ENCODE measurements around the gene ARL4C. TPM values are rescaled to one million over a fixed set of nuclear protein-coding genes. Genes with fewer than 3 reads are reported as not detected.

The ARL4C gene, protein sequence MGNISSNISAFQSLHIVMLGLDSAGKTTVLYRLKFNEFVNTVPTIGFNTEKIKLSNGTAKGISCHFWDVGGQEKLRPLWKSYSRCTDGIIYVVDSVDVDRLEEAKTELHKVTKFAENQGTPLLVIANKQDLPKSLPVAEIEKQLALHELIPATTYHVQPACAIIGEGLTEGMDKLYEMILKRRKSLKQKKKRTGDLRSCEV
- 33.1 and 39.8 TPM in 2 replicates for total RNA-seq (2014; rRNA removed; shearing (Covaris generic))

DNA sequence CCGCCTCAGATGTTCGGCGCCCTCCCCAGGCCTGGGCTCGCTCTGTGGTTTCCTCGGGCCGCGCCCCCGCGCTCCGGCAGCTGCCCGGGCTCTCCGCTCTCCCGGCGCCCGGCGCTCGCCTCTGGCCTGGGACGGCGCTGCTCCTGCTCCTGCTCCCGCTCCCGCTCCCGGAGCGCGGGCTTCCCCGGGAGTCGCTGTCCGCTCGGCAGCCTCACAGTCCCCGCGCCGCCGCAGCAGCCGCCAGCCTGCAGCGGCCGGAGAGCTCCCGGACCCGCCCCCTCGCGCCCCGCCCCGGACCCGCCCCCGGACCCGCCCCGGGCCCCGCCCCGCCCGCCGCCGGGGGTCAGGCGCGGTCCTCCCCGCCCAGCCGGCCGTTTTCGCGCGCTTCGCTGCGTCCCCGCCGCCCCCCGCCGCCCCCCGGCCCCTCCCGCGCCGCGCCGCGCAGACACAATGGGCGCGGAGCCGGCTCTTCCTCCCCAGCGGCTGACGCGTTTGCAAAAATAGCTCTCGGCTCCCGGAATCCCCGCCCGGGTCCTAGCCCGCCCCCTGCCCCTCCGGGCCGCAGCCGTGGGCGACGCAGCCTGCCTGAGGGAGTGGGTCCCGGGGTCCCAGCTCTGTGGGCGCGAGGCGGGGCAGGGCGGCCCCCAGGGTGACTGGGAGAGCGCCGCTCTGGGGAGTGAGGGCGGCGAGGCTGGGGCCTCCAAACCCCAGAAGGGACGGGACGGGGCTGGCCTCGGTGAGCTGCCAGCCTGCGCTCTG is at the start of gene ARL4C:
Gene ARL4C (minus strand): TSS at position 247 of the 759 bp plus-strand sequence. CDS start 495 bp downstream, outside the sequence.
- in situ Hi-C loops (cut with HindIII; ENCODE audit: low sequenced_read_pairs), result no loop called here
- DNase-seq (ENCODE audit: low spot score), result peak; percentile 74

- in situ Hi-C loops (cut with HindIII; ENCODE audit: low sequenced_read_pairs), result loop anchor here (10.0 kb wide), 1 partner anchor 570 kb away; no protein-coding TSS in a partner anchor
- DNase-seq (ENCODE audit: low spot score), result peak; percentile 60
These were observed 48.1 kb upstream of the ARL4C start for GRCh38 chr2:234544659-234545611.

- in situ Hi-C loops (cut with HindIII; ENCODE audit: low sequenced_read_pairs), result loop anchor here (10.0 kb wide), 1 partner anchor 572 kb away; no protein-coding TSS in a partner anchor
- DNase-seq (ENCODE audit: low spot score), result no peak
These were observed 45.9 kb upstream of the ARL4C start for GRCh38 chr2:234542742-234543141.

DNA sequence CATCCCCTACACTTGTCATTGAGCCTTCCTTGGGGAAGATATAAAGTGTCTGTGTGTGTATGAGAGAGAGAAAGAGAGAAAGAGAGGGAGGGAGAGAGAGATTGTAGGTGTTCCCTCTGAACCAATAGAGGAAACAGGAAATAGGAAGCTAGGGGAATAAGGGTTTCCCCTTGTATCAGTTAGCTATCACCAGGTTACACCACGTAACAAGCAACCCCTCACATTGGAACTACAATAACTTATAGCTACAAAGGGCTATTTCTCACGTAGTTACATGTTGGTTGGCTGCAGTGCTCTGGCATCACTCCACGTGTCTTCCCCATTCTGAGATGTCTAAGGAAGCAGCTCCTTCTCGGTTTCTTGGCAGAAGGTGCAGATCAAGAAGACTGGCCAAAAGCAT is 41.0 kb upstream of the ARL4C start:
- no peak for DNase-seq (ENCODE audit: low spot score)
- in situ Hi-C loops (cut with HindIII; ENCODE audit: low sequenced_read_pairs), result no loop called here

- DNase-seq (ENCODE audit: low spot score), result no peak
- in situ Hi-C loops (cut with HindIII; ENCODE audit: low sequenced_read_pairs), result no loop called here
These were observed 39.5 kb upstream of the ARL4C start for GRCh38 chr2:234536178-234536965.

DNA sequence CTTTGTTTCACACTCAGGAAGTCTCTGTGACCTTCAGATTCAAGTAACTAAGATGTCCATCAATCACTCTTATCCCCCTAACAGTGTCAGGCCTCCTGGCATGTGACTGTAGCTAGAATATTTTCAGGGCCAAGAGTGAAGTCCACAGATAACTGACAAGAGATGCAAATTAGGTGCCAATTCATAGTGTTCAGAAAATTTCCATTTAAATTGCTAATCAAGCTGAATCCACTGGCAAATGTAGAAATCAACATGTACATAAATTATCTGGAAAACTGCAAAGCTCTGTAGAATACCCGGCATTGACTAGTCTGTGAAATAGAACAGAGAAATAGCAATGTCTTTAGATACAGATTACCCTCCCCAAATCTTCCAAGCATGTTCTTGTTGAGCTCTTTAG is 38.6 kb upstream of the ARL4C start:
- in situ Hi-C loops (cut with HindIII; ENCODE audit: low sequenced_read_pairs), result no loop called here

GRCh38 chr2:234534515-234534914 is 37.6 kb upstream of the ARL4C start:
- no peak for DNase-seq (ENCODE audit: low spot score)
- in situ Hi-C loops (cut with HindIII; ENCODE audit: low sequenced_read_pairs), result no loop called here

More for the DNA sequence above, 38.6 kb upstream of the ARL4C start:
- no peak for DNase-seq (ENCODE audit: low spot score)

GRCh38 chr2:234533626-234534025 is 36.7 kb upstream of the ARL4C start:
- no peak for DNase-seq (ENCODE audit: low spot score)
- in situ Hi-C loops (cut with HindIII; ENCODE audit: low sequenced_read_pairs), result no loop called here

- in situ Hi-C loops (cut with HindIII; ENCODE audit: low sequenced_read_pairs), result no loop called here
- DNase-seq (ENCODE audit: low spot score), result no peak
These were observed 31.7 kb upstream of the ARL4C start for GRCh38 chr2:234528410-234529148.

DNA sequence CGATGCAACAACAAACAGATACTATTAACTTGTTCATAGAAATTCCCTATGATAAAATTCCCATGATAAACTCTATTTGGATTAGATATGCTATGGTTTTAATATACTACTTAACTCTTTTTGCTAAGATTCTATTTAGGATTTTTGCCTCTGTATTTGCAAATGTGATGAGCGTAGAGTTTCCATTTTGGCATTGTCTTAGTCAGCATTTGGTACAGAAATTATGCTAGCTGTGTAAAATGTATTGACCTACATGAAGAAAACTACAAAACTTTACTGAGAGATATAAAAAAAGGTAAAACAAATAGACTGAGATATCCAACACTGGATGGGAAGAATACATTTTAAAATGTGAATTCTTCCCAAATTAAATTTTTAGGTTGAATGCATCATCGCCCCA is 29.8 kb upstream of the ARL4C start:
- DNase-seq (ENCODE audit: low spot score), result no peak
- in situ Hi-C loops (cut with HindIII; ENCODE audit: low sequenced_read_pairs), result no loop called here

- no peak for DNase-seq (ENCODE audit: low spot score)
- in situ Hi-C loops (cut with HindIII; ENCODE audit: low sequenced_read_pairs), result no loop called here
These were observed 24.7 kb upstream of the ARL4C start for GRCh38 chr2:234521536-234521935.

DNA sequence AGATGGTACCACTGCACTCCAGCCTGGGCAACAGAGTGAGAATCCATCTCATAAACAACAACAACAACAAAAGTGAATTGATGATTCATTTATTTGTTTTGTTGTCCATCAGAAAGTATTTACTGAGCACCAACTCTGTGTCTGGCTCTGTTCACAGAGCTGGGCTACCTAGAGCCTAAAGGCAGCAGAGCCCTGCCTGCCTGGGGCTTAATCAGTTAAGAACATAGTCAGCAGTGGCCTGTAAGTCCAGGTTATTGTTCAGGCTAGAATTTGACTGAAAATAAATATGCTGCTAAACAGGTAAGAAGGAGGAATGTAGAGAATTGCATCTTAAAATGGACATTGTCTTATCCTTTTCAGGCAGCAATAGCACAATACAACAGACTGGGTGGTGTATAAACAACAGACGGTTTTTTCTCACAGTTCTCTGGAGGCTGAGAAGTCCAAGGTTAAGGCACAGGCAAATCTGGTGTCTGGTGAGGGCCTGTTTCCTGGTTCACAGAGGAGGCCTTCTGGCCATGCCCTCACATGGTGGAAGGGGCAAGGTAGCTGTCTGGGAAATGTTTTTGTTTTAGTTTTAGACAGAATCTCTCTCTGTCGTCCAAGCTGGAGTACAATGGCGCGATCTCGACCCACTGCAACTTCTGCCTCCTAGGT is 22.2 kb upstream of the ARL4C start:
- in situ Hi-C loops (cut with HindIII; ENCODE audit: low sequenced_read_pairs), result no loop called here
- no peak for DNase-seq (ENCODE audit: low spot score)

DNA sequence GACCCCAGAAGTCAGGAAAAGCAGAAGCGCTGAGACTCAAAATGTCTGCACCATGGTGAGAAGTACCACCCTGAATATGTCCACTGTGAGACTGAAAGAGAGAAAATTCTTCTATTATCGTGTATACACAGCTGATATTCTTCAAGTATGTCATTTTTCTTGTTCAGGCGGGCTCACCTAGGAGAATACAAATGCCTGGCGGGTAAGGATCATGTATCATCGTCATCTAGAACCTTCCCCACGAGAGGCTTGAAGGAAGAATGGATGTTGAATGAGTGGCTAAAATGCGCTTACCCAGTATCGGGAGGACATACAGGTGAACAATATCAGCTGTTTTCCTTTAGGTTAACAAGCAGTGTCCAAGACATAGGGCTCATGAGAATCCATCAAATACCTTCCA is 21.1 kb upstream of the ARL4C start:
- in situ Hi-C loops (cut with HindIII; ENCODE audit: low sequenced_read_pairs), result no loop called here
- DNase-seq (ENCODE audit: low spot score), result no peak

DNA sequence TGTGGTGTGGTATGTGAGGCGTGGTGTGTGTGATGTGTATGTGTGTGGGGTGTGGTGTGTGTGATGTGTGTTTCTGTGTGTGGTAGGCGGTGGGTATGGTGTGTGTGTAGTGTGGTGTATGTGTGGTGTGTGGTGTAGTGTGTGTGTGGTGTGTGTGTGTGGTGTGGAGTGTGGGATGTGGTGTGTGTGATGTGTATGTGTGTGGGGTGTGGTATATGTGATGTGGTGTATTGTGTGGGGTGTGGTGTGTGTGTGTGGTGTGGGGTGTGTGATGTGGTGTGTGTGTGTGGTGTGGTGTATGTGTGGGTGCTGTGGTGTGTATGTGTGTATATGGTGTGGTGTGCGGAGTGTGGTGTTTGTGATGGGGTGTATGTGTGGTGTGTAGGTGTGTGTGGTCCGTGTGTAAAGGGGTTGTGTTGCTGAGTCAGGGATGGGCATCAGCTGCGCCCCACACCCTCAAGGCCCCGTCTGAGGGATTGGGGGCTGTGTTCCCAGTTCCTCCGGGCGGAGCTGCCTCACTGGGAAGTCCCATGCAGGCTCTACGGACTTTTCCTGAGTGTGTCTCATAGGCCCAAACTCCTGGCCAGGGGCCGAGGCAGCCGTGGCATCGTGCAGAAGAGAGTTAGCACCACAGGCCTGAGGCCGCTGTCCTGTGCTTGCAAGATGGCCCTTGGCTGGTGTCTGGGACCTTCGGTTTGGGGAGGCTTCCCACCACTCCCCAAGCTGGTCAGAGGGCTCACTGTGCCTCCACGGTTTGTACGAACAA is 18.2 kb upstream of the ARL4C start:
- in situ Hi-C loops (cut with HindIII; ENCODE audit: low sequenced_read_pairs), result no loop called here
- DNase-seq (ENCODE audit: low spot score), result no peak

DNA sequence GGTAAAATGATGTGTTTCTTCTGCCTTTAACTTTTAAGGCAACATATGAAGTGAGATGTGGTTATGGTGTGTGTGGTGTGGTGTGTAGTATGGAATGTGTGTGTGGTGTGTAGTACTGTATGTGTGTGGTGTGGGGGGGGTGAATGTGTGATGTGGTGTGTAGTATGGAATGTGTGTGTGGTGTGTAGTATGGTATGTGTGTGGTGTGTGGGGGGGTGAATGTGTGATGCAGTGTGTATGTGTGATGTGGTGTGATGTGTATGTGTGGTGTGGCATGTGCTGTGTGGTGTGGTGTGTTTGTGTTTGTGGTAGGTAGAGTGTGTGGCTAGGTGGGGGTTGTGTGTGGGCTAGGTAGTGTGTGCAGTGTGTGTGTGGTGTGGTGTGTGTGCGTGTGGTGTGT is 17.2 kb upstream of the ARL4C start:
- no peak for DNase-seq (ENCODE audit: low spot score)
- in situ Hi-C loops (cut with HindIII; ENCODE audit: low sequenced_read_pairs), result no loop called here

GRCh38 chr2:234512884-234513669 is 16.2 kb upstream of the ARL4C start:
- in situ Hi-C loops (cut with HindIII; ENCODE audit: low sequenced_read_pairs), result no loop called here

More at GRCh38 chr2:234512884-234513669, 16.2 kb upstream of the ARL4C start:
- DNase-seq (ENCODE audit: low spot score), result no peak

All from G401 (cell line).